Measurements from ENCODE around the gene FCRL5. TPM values are rescaled to one million over a fixed set of nuclear protein-coding genes. Genes with fewer than 3 reads are reported as not detected.
"Not testable (repeated sequence)": the region's sequence is repeated elsewhere in the genome, so short reads cannot be mapped to it uniquely, and the experiment has no call there.

Gene FCRL5
- not detected in 2 replicates for total RNA-seq (2014; rRNA removed; shearing (Covaris generic))
- not detected in 2 replicates for polyA plus RNA-seq (2015; cell fraction: cytosol; rRNA removed)
- not detected in 2 replicates for polyA plus RNA-seq (2015; cell fraction: nucleus; rRNA removed)

DNA sequence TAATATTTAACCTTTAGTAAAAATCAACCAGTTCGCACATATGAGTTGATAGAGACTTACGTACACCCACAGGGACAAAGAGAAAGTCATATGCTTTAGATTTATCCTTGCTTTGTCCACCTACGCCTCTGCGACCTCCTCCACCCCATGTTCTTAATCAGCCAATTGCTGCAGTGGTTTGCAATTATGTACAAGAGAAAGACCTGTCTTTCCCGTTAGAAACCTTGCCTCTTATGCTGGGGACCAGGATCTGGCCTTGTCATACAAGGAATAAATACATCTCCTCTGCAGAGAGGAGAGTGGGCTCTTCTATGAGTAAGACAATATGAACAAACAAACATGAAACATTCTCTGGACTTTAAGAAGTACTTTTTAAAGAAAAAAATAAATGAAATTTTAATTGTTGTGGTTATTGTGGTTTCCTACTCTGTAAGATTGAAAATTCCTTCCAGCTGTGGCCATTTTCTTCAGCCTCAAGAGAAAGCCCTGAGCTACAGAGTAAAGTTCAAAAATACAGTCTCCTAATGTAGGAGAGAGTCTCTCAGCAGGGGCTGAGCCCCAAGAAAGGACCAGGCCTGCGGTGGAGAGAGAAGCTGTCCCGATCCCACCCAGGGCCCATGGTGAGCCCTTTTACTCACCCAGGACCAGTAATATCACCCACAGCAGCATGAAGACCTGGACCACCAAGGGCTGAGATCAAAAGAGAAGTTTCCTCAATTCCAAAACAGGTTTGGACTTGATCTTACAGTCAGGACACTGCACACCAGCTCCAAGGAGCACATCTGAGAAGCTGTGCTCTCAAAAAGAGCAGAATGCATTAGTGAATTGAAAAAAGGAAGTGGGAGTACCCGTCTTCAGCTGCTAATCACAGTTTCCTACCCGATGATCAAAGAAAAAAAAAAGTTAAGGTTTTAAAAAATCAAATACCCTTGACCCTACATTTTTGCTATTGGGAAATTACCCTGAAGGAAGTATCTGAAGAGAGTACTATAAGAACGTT, at the start of gene FCRL5:
TSS of gene FCRL5 (minus strand) at position 822 of the 1,000 bp plus-strand sequence. CDS start at position 669, 153 bp downstream.
- no peak for DNase-seq (ENCODE audit: low read depth)

DNA sequence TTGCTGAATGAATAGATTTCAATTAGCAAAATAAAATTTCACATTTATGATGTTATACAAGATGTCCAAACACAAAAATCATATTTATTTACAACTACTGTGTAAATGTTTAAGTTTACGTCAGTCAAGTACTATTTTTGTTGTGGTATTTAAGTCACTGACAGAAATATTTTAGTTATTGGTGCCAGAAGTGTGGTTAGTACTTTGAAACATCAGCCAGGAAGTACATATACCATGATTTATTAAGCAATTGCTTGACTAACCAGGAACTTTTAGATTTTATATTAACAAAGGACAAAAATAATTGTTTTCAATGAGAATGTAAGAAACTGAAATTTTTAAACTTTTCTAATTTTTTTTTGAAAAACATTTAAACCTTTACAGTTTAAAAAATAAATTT, 47.9 kb upstream of the FCRL5 start:
- no peak for DNase-seq (ENCODE audit: low read depth)

DNA sequence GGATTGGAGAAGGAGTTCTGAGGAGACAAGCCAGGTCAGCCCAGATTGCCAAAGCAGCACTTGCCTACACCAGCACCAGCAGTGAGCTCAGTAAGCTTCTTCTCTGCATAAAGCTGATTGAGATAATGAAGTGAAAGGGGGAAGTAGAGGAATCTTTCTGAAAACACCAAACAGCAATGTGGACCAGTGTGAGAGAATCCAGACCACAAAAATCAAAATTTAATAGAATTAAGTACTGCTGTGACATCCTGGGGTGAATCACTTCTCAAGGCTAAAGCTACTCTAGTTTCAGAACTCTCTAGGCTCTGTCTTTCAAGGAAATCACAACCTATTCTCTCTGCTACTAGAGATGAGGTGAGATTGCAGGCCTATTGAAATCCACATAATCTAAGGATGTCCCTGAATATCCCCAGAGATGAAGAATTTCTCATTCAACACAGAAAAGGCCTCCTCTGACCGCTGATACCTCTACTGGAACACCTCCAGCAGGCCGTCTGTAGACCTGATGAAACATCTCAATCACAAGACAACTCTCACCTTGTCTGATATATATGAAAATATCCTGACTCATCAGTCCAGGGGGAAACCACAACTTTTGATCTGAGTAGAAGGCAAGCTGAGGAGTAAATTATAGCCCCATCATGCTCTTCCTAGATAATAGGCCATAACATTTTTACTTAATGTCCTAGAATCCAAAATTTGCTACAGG, 45.8 kb upstream of the FCRL5 start, which contains the start of gene FCRL4:
TSS of gene FCRL4 (minus strand) at position 127 of the 709 bp plus-strand sequence. CDS start 141 bp downstream, outside the sequence.
- DNase-seq (ENCODE audit: low read depth): no peak

DNA sequence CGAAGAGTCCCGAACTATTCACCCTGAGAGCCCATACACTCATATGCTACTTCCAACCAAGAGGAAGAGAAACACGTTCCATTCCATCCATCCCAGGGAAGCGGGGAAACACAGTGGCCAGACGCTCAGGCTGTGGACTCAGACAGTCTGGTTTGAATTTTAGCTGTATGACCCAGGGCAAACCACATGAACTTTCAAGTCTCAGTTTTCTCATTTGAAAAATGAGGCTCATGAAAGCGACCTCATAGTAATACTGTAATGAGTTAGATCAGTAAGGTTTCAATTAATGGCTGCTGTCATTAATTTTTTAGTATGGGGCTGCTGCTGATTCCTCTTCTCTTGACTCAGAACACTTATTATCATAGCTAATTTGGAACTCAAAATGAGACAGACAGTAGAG, 44.1 kb upstream of the FCRL5 start:
- no peak for DNase-seq (ENCODE audit: low read depth)

DNA sequence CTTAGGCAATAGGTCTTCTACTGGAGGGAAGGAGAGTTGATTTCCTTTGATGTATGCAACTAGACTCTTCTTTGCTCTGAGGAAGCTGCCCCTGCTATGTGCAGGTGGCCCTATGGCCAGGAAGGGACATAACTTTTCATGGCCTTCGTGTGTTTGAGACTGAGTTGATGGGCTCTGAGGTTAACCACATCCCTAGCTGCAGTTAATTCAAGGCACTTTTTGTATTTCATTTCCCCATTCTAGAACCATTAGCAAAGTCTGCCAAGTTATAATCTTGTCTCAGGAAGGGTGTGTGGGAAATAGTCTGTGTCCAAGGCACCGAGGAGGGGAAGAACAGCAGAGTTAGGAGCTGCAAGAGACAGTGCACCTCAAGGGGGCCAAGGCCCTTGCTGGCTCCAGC, 43.0 kb upstream of the FCRL5 start:
- DNase-seq (ENCODE audit: low read depth): no peak

DNA sequence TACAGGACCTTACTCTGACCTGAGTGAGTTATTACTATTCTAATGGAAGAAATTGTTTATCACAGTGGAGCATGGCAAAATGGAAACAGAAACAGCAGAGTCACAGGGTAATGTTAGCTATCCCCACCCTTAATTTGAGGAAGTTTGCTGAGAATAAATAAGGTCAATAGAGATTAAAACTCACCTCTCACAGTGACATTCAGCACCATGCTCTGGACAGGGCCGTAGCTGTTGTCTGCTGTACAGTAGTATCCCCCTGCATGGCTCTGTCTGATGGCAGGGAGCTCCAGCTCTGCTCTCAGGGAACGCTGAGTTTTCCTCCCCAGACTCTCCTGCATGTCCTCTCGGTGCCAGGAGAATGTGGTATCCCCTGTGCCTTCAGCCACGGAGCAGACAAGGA, 33.7 kb upstream of the FCRL5 start:
- DNase-seq (ENCODE audit: low read depth): no peak

DNA sequence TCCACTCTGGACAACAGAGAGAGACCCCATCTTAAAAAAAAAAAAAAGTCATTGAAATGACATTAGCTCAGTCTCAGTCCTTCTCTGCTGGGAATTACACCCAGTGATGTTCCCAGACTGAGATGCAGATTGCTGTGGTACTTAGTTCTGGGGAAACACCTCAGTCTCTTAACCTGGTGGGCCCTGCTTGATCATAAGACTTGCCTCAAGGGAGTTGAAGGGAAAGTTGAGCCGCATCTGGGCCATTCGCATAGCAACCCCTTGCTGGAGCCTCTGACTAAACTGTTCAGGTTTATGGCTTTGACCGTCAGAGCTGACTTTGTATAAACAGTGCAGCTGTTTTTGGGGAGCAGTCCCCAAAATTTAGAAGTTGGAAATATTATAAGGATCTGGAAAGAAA, 32.2 kb upstream of the FCRL5 start:
- DNase-seq (ENCODE audit: low read depth): no peak

DNA sequence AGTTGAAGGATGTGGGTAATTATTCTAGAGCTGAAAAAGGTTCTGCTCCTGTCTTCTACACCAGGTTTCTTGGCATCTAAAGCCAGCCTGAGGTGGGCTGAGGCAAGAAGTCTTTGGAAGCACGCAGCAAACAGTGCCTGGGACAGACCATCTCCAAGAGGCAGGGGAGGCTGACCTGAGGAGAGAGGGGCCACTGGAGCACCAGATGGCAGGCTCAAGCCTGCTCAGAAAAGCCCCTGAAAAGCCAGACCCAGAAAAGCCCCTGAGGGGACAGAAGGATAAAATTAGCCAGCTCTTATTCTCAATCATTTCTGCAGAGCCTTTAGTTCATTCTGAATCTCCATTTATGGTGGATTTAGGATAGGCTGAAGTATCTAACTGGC, 28.5 kb upstream of the FCRL5 start:
- DNase-seq (ENCODE audit: low read depth): no peak

DNA sequence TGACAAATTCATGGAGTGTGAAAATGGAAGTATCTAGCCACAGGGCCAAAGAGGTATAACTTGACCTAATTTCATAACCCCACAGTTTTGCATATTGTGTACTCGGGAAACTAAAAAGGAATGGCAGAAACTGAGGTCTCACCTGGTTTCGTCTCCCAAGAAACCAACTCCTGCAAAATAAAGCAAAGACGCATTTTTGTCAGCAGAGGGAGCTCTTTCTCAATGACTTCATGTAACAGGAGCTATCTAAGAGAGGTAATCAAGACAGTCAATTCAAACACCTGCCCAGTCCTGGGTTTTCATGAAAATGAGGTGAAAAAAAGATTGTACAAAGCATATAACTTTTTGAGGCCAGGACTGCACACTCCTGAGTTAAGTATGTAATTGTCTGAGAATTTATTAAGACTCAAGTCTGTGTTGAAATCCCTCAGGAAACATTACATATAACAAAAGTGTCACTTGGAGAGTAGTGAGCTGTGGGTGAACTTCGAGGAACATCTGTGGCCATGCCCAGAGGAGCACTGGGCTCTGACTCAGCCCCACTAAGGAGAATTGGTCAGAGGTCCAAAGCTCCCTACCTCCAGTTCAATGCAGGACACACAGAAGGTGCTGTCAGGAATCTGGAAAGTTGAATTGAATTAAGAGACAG, 28.0 kb upstream of the FCRL5 start:
- DNase-seq (ENCODE audit: low read depth): peak; percentile 44

DNA sequence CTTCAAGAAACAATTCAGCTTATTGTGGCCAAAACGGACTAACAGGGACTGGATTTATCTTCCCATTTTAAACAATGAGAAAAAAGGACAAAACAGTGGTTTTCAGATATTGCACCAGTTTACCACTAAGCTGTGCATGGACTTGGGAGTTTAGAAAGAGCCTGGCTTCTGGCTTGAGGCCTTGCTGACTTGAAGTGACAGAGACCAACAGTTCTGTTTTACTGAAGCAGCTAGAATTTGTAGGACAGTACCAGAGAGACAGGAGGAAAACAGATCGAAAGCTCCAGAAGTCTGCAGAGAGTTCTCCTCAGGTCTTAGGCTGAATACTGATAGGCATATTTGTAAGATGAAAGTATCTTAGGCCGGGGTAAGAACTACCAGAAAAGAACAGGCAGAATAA, 25.1 kb upstream of the FCRL5 start:
- DNase-seq (ENCODE audit: low read depth): no peak

DNA sequence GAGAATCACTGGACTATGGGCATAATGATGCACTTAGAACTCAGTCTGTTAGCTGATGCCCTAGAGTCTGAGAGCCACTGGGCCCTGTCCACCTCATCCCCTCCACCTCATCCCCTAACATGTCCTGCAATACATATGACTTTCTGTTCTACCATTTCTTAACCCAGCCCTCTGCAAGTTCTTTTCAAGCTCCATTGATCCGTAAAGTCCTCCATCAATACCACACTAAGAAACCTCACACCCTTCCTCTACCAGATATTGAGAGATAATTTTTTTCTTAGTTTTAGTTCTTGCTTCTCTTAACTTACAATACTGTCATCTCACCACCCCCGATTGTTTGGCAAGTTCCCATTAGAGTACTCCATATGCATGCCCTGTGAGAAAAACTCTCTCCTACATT, 23.4 kb upstream of the FCRL5 start:
- no peak for DNase-seq (ENCODE audit: low read depth)

DNA sequence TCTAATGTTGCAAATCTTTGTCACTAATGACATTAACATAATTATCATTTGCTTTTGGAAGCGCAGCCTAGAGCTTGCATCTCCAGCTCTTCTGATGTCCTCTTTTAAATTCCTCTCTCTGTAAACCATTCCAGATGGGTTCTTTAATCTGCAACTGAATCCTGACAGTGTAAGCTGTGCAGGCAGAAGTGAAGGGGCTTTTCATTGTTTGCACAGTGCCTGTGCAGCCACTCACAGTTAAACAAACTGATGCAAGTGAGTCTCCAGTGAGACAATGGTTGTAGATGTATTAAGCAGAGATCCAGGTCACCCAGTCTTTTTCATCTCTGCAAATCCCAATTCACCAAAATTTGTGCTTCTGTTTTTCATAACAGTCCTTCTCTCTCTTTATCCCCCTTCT, 22.5 kb upstream of the FCRL5 start:
- no peak for DNase-seq (ENCODE audit: low read depth)

DNA sequence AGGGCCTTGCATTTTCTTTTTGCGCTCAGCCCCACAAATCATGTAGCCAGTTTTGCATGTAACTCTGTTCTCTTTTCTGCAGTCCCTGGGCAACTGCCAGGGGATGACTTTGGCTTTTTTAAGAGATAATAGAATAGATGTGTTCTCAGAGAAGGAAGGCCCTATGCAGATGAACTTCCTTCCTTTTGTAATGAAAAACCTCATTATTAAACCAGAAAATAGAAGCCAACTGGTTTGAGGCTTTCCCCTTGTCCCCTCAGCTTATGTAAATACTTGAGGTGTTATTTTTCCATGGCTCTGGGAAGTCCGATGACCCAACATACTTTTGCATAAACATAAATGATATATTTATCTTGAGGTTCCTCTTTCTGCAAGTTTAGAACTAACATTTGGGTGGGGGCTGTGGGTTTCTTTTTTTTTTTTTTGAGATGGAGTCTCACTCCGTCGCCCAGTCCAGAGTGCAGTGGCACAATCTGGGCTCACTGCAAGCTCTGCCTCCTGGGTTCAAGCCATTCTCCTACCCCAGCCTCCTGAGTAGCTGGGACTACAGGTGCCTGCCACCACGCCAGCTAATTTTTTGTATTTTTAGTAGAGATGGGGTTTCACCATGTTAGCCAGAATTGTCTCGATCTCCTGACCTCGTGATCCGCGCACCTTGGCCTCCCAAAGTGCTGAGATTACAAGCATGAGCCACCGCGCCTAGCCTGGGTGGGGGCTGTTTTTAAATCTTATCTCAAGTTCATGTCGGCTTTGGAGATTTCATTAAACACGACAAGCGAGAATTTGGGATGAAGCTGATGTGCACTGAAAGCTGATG, 14.4 kb upstream of the FCRL5 start:
- no peak for DNase-seq (ENCODE audit: low read depth)

DNA sequence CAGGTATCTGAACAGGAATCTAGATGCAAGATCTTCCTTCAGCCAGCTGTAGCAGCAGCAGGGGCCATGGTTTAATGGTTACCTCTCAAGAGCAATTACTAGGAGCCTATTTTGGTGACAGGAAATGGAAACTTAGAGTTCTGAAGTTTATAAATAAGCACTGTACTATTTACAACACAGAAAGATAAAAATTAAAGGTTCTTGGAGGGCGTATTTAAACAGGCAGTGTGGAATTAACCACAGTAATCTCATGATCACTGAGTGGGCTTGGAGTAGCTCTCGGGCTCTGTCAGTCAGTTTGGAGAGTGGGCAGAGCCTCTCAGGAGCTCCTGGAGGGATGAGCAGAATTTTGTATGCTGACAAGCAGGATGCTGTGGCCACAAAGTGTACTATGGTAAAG, 10.2 kb upstream of the FCRL5 start:
- DNase-seq (ENCODE audit: low read depth): no peak

DNA sequence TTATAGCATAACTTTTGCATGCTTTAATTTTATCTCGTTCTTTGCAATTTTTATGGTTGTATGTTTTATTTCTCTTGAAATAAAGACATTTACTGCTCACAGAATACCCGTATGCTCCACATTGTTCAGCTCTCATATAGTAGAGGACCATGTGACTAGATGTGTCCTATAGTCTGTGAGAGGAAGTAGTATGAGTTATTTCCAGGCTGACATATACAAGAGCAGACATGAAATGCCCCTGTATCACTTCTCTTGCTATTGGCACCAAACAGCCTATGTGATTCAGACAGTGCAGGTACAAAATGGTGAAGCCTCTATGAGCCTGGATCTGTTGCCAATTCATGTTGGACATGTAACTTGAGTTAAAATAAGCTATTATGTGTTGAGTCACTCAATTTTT, 5.8 kb upstream of the FCRL5 start:
- no peak for DNase-seq (ENCODE audit: low read depth)

DNA sequence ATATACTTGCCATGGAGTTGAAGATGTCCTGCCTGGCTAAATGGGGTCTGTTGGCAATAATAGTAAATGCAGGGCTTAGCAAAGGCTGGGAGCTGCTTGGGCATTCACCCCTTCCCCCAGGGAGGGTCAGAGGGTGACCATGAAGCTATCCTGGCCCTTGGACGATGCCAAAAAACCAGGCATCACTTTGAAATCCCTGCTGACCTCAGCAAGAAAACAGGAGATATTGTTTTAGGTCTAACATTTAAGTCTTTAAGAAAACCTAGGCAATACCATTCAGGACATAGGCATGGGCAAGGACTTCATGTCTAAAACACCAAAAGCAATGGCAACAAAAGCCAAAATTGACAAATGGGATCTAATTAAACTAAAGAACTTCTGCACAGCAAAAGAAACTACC, 4.2 kb downstream of the FCRL5 start:
- DNase-seq (ENCODE audit: low read depth): not testable (repeated sequence)

DNA sequence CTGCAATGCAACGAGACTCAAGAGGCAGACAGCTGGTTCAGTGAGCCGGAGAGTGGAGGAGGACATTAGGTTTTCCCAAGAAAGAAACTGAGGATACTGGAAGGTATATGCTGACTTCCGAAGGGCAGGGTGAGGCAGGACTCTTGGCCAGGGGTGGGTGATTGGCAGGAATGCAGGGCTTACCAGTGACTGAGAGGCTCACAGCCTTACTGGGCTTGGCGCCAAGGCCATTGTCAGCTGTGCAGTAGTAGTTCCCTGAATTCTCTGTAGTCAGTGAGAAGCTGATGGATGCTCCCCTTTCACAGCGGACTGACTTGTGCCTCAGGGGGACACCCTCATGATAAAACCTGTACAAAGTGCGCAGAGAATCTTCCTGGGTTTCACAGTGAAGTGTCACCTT, 9.6 kb downstream of the FCRL5 start:
- DNase-seq (ENCODE audit: low read depth): no peak

DNA sequence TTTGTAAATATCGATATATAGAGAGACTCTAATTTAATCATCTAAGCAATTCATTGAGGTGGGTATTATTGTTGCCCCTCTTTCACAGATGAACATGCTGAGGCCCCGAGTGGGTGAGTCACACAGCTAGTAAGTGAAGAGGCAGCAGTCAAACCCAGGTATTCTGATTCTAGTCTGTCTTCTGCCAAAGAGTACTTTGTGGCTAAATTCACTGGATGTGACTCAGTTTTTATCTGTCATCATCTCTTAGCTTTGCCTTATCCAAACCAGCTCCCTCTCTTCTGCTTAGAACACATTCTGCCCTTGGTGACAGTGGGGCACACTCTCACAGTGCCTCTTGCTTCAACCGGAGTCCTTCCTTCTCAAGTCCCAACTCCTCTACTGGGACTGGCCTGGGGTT, 11.5 kb downstream of the FCRL5 start:
- DNase-seq (ENCODE audit: low read depth): peak; percentile 17

DNA sequence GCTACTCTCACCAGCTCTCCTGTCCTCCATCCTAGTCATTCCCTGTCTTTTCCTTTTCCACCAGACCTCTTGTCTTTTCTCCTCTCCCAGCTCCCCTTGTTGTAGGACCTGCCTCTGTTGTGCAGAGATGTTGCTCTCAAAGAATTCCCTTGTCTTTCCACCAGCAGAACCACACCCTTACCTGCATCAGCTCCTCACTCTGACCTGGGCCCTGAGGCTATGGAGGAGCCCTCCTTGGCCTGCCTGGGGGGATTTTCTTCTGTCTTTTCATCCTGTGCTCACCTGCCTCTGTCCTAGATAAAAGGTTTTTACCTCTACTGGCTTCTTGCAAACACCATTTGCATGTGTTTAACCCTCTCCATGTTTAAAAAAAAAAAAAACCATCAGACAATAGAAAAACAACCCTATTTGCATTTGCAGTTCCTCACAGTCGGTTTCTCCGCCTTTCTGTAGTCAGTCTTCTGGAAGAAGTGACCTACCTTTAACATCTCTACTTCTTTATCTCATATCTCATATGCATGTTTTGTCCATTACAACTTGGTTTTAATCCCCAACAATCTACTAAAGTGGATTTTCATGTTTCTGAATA, 12.1 kb downstream of the FCRL5 start:
- no peak for DNase-seq (ENCODE audit: low read depth)

DNA sequence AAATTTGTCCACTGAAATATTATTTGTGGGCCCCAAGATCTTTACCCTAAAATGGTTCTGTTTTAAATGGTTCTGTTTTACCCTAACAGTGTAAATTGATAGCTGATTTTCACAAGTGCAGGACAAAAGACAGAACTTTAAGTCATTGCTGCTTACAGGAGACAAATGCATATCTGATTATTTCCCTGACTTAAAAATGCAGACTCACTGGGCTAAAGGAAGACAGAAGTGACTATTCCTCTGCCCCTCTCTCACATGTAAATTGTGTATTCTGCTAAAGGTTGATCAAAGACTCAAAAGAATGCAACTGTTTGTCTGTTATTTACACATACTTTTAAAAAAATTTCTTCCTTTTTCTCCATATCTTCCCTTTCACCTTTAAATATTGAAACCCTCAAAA, 12.7 kb downstream of the FCRL5 start:
- DNase-seq (ENCODE audit: low read depth): no peak

All from HT1080 (cell line).